IMR-90 (cell line): ENCODE data around the gene DMXL2.

ENCODE experiments used
- CTCF ChIP-seq: conservative IDR thresholded peaks from 2 replicates; pipeline ENCODE4 v1.5.1; 2012; ENCODE audit warnings: mild to moderate bottlenecking, low read depth, low read length, improper control_type of control experiment
- POLR2A ChIP-seq: IDR thresholded peaks from 2 replicates; pipeline ENCODE4 v1.6.1; 2012; ENCODE audit warnings: mild to moderate bottlenecking, low read depth, low read length

GRCh38 chr15:51601801-51602200 is 20.8 kb downstream of the DMXL2 start:
- TF ChIP-seq CTCF (no peak), POLR2A (no peak)
